HepG2 (cell line): ENCODE measurements around the gene DHX16. TPM values are rescaled to one million over a fixed set of nuclear protein-coding genes. Genes with fewer than 3 reads are reported as not detected.

ENCODE experiments used
- ATF1 ChIP-seq: IDR thresholded peaks from 2 replicates; pipeline ENCODE4 v1.6.1; 2016; ENCODE audit warnings: mild to moderate bottlenecking, control low read depth
- CENPT ChIP-seq: sonication (generic); formaldehyde crosslinking; IDR thresholded peaks from 2 replicates; pipeline ENCODE4 v1.8.0; 2022; ENCODE audit warnings: low read depth, mild to moderate bottlenecking, moderate library complexity, missing genetic modification reagents
- ETV6 ChIP-seq: sonication (generic); formaldehyde crosslinking; conservative IDR thresholded peaks from 2 replicates; pipeline ENCODE4 v1.4.0; 2020; ENCODE audit warnings: missing genetic modification reagents
- GATAD2A ChIP-seq: IDR thresholded peaks from 2 replicates; pipeline ENCODE4 v1.6.1; 2016
- GPBP1L1 ChIP-seq: sonication (generic); formaldehyde crosslinking; IDR thresholded peaks from 2 replicates; pipeline ENCODE4 v1.5.0; 2020; ENCODE audit warnings: mild to moderate bottlenecking, missing genetic modification reagents
- HOXA7 ChIP-seq: sonication (generic); formaldehyde crosslinking; IDR thresholded peaks from 2 replicates; pipeline ENCODE4 v1.8.1; 2022; ENCODE audit warnings: mild to moderate bottlenecking, missing genetic modification reagents, moderate library complexity
- JDP2 ChIP-seq: sonication (generic); formaldehyde crosslinking; IDR thresholded peaks from 2 replicates; pipeline ENCODE4 v1.8.1; 2022; ENCODE audit warnings: missing genetic modification reagents, borderline replicate concordance
- MLX ChIP-seq: IDR thresholded peaks from 2 replicates; pipeline ENCODE4 v1.6.1; 2016
- MTERF4 ChIP-seq: sonication (generic); formaldehyde crosslinking; IDR thresholded peaks from 2 replicates; pipeline ENCODE4 v1.8.0; 2023; ENCODE audit warnings: mild to moderate bottlenecking, missing genetic modification reagents
- RFX1 ChIP-seq: fragments of 450-650 bp; IDR thresholded peaks from 2 replicates; pipeline ENCODE4 v1.6.1; 2017
- TRIM24 ChIP-seq: sonication (generic); formaldehyde crosslinking; IDR thresholded peaks from 2 replicates; pipeline ENCODE4 v1.8.0; 2022; ENCODE audit warnings: mild to moderate bottlenecking, missing genetic modification reagents
- ZBTB26 ChIP-seq: IDR thresholded peaks from 2 replicates; pipeline ENCODE4 v1.6.1; 2016; ENCODE audit warnings: missing compliant biosample characterization, missing genetic modification reagents, borderline replicate concordance
- ZIK1 ChIP-seq: sonication (generic); formaldehyde crosslinking; IDR thresholded peaks from 2 replicates; pipeline ENCODE4 v1.5.0; 2020; ENCODE audit warnings: mild to moderate bottlenecking, low read depth, missing genetic modification reagents, borderline replicate concordance
- ZNF121 ChIP-seq: sonication (generic); formaldehyde crosslinking; IDR thresholded peaks from 2 replicates; pipeline ENCODE4 v1.5.0; 2020; ENCODE audit warnings: mild to moderate bottlenecking, missing genetic modification reagents
- ZNF160 ChIP-seq: sonication (generic); formaldehyde crosslinking; IDR thresholded peaks from 2 replicates; pipeline ENCODE4 v1.8.0; 2022; ENCODE audit warnings: mild to moderate bottlenecking, inconsistent platforms, missing genetic modification reagents
- ZNF468 ChIP-seq: sonication (generic); formaldehyde crosslinking; IDR thresholded peaks from 2 replicates; pipeline ENCODE4 v1.8.0; 2022; ENCODE audit warnings: mild to moderate bottlenecking, moderate library complexity, missing genetic modification reagents
- ZNF512 ChIP-seq: sonication (generic); formaldehyde crosslinking; IDR thresholded peaks from 2 replicates; pipeline ENCODE4 v1.4.0; 2020; ENCODE audit warnings: mild to moderate bottlenecking, missing genetic modification reagents
- ZXDC ChIP-seq: sonication (generic); formaldehyde crosslinking; IDR thresholded peaks from 2 replicates; pipeline ENCODE4 v1.5.0; 2020; ENCODE audit warnings: mild to moderate bottlenecking, missing genetic modification reagents
- polyA plus RNA-seq, 8 experiments: library from polyadenylated mRNA; depleted of rRNA in 3 of 8; stranded (reverse) in 7 of 8; unstranded in 1 of 8; fragments of >200 nt; fragmentation: Illumina TruSeq in 4 of 8; extraction: Trizol in 4 of 8; gene quantifications; 2 replicates each; pipeline versions ENCODE4 v1.2.1 to v1.2.3, GENCODE V29; 2011 to 2016; ENCODE audit warnings: low read depth in 4 of 8, missing spikeins in 1 of 8, mixed read lengths in 1 of 8; ENCODE audit not compliant: insufficient read depth in 1 of 8
- total RNA-seq, 5 experiments: library from RNA; depleted of rRNA; stranded (reverse); fragments of >200 nt; fragmentation: Illumina TruSeq; extraction: Trizol; gene quantifications; 2 replicates each; pipeline ENCODE4 v1.2.3, GENCODE V29; 2016; ENCODE audit warnings: low read depth in 1 of 5

The DHX16 gene
- total and polyA plus RNA-seq, 2 of the 13 experiments (the other 11 are each of a cell fraction or from before 2014, with no cell fraction given): 57.0 to 58.5 TPM

- TF ChIP-seq ZXDC (CRISPR knock-in tag): peak; percentile 96
- no peak for TF ChIP-seq ATF1 (CRISPR knock-in tag)
- TF ChIP-seq ZNF512 (CRISPR knock-in tag): peak; percentile 56; the same call in 1 of the 2 replicates
- peak; percentile 90 for TF ChIP-seq MLX
- TF ChIP-seq ZNF121 (CRISPR knock-in tag): no peak; the same call in 1 of the 2 replicates
- TF ChIP-seq ZBTB26 (CRISPR knock-in tag): peak; percentile 50
- no peak for TF ChIP-seq ZNF468 (CRISPR knock-in tag)
- 0 out of 2 replicates have a peak, but pooled peaks have one; percentile 37 for TF ChIP-seq CENPT
- TF ChIP-seq MTERF4: peak; percentile 97
- no peak for TF ChIP-seq HOXA7
- TF ChIP-seq GPBP1L1 (CRISPR knock-in tag): no peak
- no peak for TF ChIP-seq TRIM24 (CRISPR knock-in tag)
- TF ChIP-seq ZIK1 (CRISPR knock-in tag): peak; percentile 81; the same call in 1 of the 2 replicates
- TF ChIP-seq RFX1: no peak
- no peak for TF ChIP-seq ETV6 (CRISPR knock-in tag)
- TF ChIP-seq GATAD2A (CRISPR knock-in tag): peak; percentile 81
- peak; percentile 97 for TF ChIP-seq ZNF160 (CRISPR knock-in tag)
- TF ChIP-seq JDP2 (CRISPR knock-in tag): no peak
Measured at GRCh38 chr6:30647242-30648116, 25.3 kb downstream of the DHX16 start (continued).
